Keratinocyte (primary cell): ENCODE results near the gene ULK4. TPM values are rescaled to one million over a fixed set of nuclear protein-coding genes. Genes with fewer than 3 reads are reported as not detected.

Source experiments
- DNase-seq: peaks from one replicate; pipeline ENCODE4 v3.0.0-alpha.2; 2011; ENCODE audit warnings: low read depth, missing footprints, low spot score
- FAIRE-seq: peaks from 2 replicates; lab custom pipeline; 2011; peaks lifted over from hg19 to GRCh38; lab: Jason Lieb, UNC
- H2AFZ ChIP-seq: 2 replicates; pipeline ENCODE4 v1.6.0; 2012; ENCODE audit warnings: low read length, control low read depth, inconsistent platforms; ENCODE audit not compliant: control insufficient read depth
- H3K27ac ChIP-seq: 2 replicates; pipeline ENCODE4 v1.5.1; 2011; ENCODE audit warnings: low read length; ENCODE audit not compliant: control insufficient read depth, insufficient read depth
- H3K27me3 ChIP-seq: 3 replicates; pipeline ENCODE4 v1.6.0; 2011; ENCODE audit warnings: low read length; ENCODE audit not compliant: control insufficient read depth, insufficient read depth; ENCODE audit errors: extremely low read depth
- H3K36me3 ChIP-seq, 2 experiments: 2 replicates in 1 of 2; 3 replicates in 1 of 2; pipeline ENCODE4 v1.5.1; 2011; ENCODE audit warnings: low read length in 2 of 2, mild to moderate bottlenecking in 1 of 2; ENCODE audit not compliant: control insufficient read depth in 2 of 2, insufficient read depth in 2 of 2; ENCODE audit errors: extremely low read depth in 1 of 2
- H3K4me1 ChIP-seq: 3 replicates; pipeline ENCODE4 v1.5.1; 2011; ENCODE audit warnings: low read length; ENCODE audit not compliant: control insufficient read depth, insufficient read depth; ENCODE audit errors: extremely low read depth
- H3K4me2 ChIP-seq: 3 replicates; pipeline ENCODE4 v1.6.0; 2011; ENCODE audit warnings: low read depth, low read length; ENCODE audit not compliant: control insufficient read depth, insufficient read depth; ENCODE audit errors: extremely low read depth
- H3K4me3 ChIP-seq, 3 experiments: fragments of 200-600 bp in 1 of 3; sonication (generic) in 1 of 3; 2 replicates in 2 of 3; 3 replicates in 1 of 3; pipeline ENCODE4 v1.5.1; 2011 to 2016; ENCODE audit warnings: low read length in 3 of 3, mild to moderate bottlenecking in 3 of 3, control low read depth in 2 of 3, inconsistent platforms in 1 of 3, low read depth in 1 of 3, mixed read lengths in 1 of 3, mixed run types in 1 of 3, moderate library complexity in 1 of 3; ENCODE audit not compliant: control insufficient read depth in 2 of 3, insufficient read depth in 2 of 3; ENCODE audit errors: extremely low read depth in 1 of 3
- H3K79me2 ChIP-seq: 2 replicates; pipeline ENCODE4 v1.6.0; 2012; ENCODE audit warnings: low read length; ENCODE audit not compliant: control insufficient read depth, insufficient read depth
- H3K9ac ChIP-seq: 3 replicates; pipeline ENCODE4 v1.6.0; 2011; ENCODE audit warnings: low read length; ENCODE audit not compliant: control insufficient read depth, insufficient read depth; ENCODE audit errors: extremely low read depth
- H3K9me1 ChIP-seq: 3 replicates; pipeline ENCODE4 v1.6.0; 2011; ENCODE audit warnings: low read length; ENCODE audit not compliant: control insufficient read depth, insufficient read depth; ENCODE audit errors: extremely low read depth
- H3K9me3 ChIP-seq: 2 replicates; pipeline ENCODE4 v1.5.1; 2012; ENCODE audit warnings: low read depth, low read length; ENCODE audit not compliant: control insufficient read depth
- H4K20me1 ChIP-seq: 3 replicates; pipeline ENCODE4 v1.6.0; 2011; ENCODE audit warnings: low read length; ENCODE audit not compliant: control insufficient read depth, insufficient read depth; ENCODE audit errors: extremely low read depth
- CTCF ChIP-seq, 3 experiments: IDR thresholded peaks in 1 of 3; conservative IDR thresholded peaks in 1 of 3; optimal IDR thresholded peaks in 1 of 3; 2 replicates in 2 of 3; 3 replicates in 1 of 3; pipeline versions ENCODE3 to v1.5.1; 2011; ENCODE audit warnings: low read length in 3 of 3, mild to moderate bottlenecking in 3 of 3, moderate library complexity in 2 of 3, control low read depth in 1 of 3, inconsistent platforms in 1 of 3; ENCODE audit not compliant: insufficient read depth in 2 of 3; ENCODE audit errors: extremely low read depth in 1 of 3
- EZH2 ChIP-seq: IDR thresholded peaks from one replicate; pipeline ENCODE4 v1.6.1; 2012; ENCODE audit warnings: inconsistent platforms, mild to moderate bottlenecking, low read length, moderate library complexity
- dilution Hi-C: fragments of 300-500 bp; cut with MboI; formaldehyde crosslinking; loops from one replicate; pipeline ENCODE4 v1.7.0; 2020; ENCODE audit warnings: low sequenced_read_pairs; ENCODE audit not compliant: extremely low pct_ligation_motif_present
- polyA plus RNA-seq, 5 experiments: library from polyadenylated mRNA; depleted of rRNA in 3 of 5; stranded (reverse) in 3 of 5; stranded (forward) in 1 of 5; unstranded in 1 of 5; fragments of >200 nt; gene quantifications; 1 replicate in 1 of 5; 2 replicates in 3 of 5; 3 replicates in 1 of 5; pipeline versions ENCODE4 v1.2.1 to v1.2.3, GENCODE V29; 2011 to 2012; ENCODE audit warnings: missing spikeins in 2 of 5, low read depth in 1 of 5, low replicate concordance in 1 of 5

ULK4 gene
- polyA plus RNA-seq, 1 donor (not counting 4 experiments of a cell fraction or from before 2014, with no cell fraction given) = 6.1 TPM

DNA sequence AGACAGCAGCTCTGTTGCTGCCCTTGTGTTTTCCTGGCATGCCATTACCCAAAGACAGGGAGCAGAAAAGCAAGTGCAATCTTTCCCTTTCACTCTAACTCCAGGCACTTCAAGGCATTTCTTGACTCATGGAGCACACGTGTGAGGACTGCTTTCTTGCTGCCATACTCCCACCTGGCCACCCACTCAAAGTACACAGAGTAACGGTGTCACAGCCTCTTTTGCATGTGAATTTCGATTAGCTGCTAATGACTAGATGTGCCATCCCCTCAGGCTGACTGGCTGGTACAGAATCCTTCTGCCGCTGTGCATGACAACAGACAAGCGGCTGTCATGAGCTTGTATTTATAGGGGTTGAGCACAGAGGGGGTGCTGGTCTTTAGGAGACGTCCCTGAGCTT is 382.0 kb downstream of the ULK4 start:
- Histone ChIP-seq H4K20me1 (no peaks in the 10 kb centered on the region), H2AFZ (no peak overlapping the region), H3K4me3 (no peak overlapping the region), H3K9me1 (no peaks in the 10 kb centered on the region), H3K36me3 (no peaks in the 10 kb centered on the region), H3K79me2 (no peaks in the 10 kb centered on the region), H3K4me1 (no peaks in the 10 kb centered on the region), H3K27ac (no peak overlapping the region), H3K27me3 (no peaks in the 10 kb centered on the region), H3K9ac (no peak overlapping the region), H3K4me2 (no peak overlapping the region), H3K9me3 (no peaks in the 10 kb centered on the region)
- DNase-seq (no peak), FAIRE-seq (no peak)
- dilution Hi-C loops = no loop called here
- no peak for TF ChIP-seq CTCF (optimal IDR thresholded peaks at IDR 0.05 in 1 of 3, IDR thresholded peaks at IDR 0.05 in 1 of 3, conservative IDR thresholded peaks at IDR 0.05 in 1 of 3; ENCODE audit: extremely low read depth in 1 of 3, insufficient read depth in 2 of 3, low read length in 3 of 3)

GRCh38 chr3:41578798-41579197 is 383.1 kb downstream of the ULK4 start:
- no peak for FAIRE-seq
- dilution Hi-C loops = no loop called here

More at GRCh38 chr3:41578798-41579197, 383.1 kb downstream of the ULK4 start:
- Histone ChIP-seq H2AFZ (no peak overlapping the region), H3K79me2 (no peaks in the 10 kb centered on the region), H3K9me1 (no peaks in the 10 kb centered on the region), H3K4me2 (no peak overlapping the region), H3K9me3 (no peaks in the 10 kb centered on the region), H3K27ac (no peak overlapping the region), H4K20me1 (no peaks in the 10 kb centered on the region), H3K4me3 (no peak overlapping the region), H3K36me3 (no peaks in the 10 kb centered on the region), H3K4me1 (no peaks in the 10 kb centered on the region), H3K9ac (no peak overlapping the region), H3K27me3 (no peaks in the 10 kb centered on the region)
- no peak for DNase-seq
- no peak for TF ChIP-seq CTCF (optimal IDR thresholded peaks at IDR 0.05 in 1 of 3, IDR thresholded peaks at IDR 0.05 in 1 of 3, conservative IDR thresholded peaks at IDR 0.05 in 1 of 3; ENCODE audit: extremely low read depth in 1 of 3, insufficient read depth in 2 of 3, low read length in 3 of 3)
- TF ChIP-seq EZH2 = no peak
